Endothelial cell (in vitro differentiated cells): ENCODE measurements around the gene OR2B2. TPM values are rescaled to one million over a fixed set of nuclear protein-coding genes. Genes with fewer than 3 reads are reported as not detected.

Experiments
- DNase-seq: peaks from one replicate; pipeline ENCODE4 v3.0.0; 2021; ENCODE audit warnings: low spot score
- H3K27ac Mint-ChIP-seq: one replicate; pipeline ENCODE4 v1.8.0; 2021; ENCODE audit warnings: mixed read lengths, inconsistent platforms; ENCODE audit not compliant: unreplicated experiment
- H3K27me3 Mint-ChIP-seq: one replicate; pipeline ENCODE4 v1.8.0; 2021; ENCODE audit warnings: mild to moderate bottlenecking, moderate library complexity, mixed read lengths, inconsistent platforms; ENCODE audit not compliant: unreplicated experiment
- H3K36me3 Mint-ChIP-seq: one replicate; pipeline ENCODE4 v1.8.0; 2021; ENCODE audit warnings: mild to moderate bottlenecking, low read depth, mixed read lengths, inconsistent platforms; ENCODE audit not compliant: unreplicated experiment
- H3K4me1 Mint-ChIP-seq: one replicate; pipeline ENCODE4 v1.8.0; 2021; ENCODE audit warnings: mild to moderate bottlenecking, mixed read lengths, inconsistent platforms; ENCODE audit not compliant: unreplicated experiment
- H3K4me3 Mint-ChIP-seq: one replicate; pipeline ENCODE4 v1.8.0; 2021; ENCODE audit warnings: mild to moderate bottlenecking, mixed read lengths, inconsistent platforms; ENCODE audit not compliant: unreplicated experiment
- H3K9me3 Mint-ChIP-seq: one replicate; pipeline ENCODE4 v1.8.0; 2021; ENCODE audit warnings: mixed read lengths, inconsistent platforms; ENCODE audit not compliant: unreplicated experiment
- total RNA-seq: library from RNA; stranded (reverse); fragmentation: NEBNext Ultra II Directional; extraction: Animal tissue kit (Norgen Biotek cat#: 25700); gene quantifications from one replicate; pipeline ENCODE4 v1.2.1, GENCODE V29; 2021; ENCODE audit not compliant: unreplicated experiment
- TF ChIP-seq, protein P1 (sequence below): fragments of 200-600 bp; sonication (generic); IDR thresholded peaks from one replicate; pipeline ENCODE4 v1.5.0; 2021; ENCODE audit warnings: antibody characterized with exemption; ENCODE audit not compliant: unreplicated experiment

The OR2B2 gene
- total RNA-seq, 1 donor from 2014 or later, result not detected

DNA sequence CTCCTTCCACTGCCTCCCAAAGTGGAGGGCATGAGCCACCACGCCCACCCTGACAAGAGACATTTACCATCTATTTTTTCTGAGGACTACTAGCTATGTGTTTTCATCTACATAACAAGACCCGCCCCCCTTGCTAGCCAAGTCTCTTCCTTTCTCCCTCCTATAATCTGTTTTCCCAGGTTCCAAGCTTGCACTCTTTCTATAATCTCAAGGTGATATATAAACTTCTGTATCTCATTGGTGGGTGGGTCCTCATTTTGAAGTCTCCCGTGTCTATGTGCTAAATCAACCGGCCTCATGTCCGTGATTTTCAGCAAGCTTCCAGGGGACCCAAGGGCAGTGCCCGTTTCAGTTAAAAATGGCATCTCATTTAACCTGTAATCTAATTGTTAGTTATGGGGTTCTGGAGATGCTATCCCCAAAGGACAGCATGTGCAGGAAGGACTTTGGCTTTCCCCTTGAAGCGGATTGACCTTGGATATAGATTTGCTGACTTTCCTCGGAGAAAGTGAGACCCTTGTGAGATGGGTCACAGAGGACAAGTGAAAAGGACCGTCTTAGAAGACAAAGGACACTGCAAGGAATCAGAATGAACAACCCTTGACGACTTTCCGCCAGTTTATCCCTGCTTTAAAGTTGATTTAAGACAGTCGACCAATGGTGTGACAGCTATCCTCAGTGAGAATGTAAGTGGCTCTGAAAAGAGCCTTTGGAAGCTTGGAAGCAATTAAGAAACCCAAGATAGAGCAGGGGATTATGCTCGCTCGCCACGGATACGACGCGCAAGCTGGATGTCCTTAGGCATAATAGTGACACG is 22.4 kb downstream of the OR2B2 start:
- Mint-ChIP-seq H3K36me3 (peaks cover 3% of the 10 kb centered on the region), H3K4me1 (peaks cover 28% of the 10 kb centered on the region), H3K9me3 (no peaks in the 10 kb centered on the region), H3K27ac (peak overlapping the region; percentile 44), H3K27me3 (peaks cover 6% of the 10 kb centered on the region), H3K4me3 (peak overlapping the region; percentile 87)
- TF ChIP-seq, protein P1, sequence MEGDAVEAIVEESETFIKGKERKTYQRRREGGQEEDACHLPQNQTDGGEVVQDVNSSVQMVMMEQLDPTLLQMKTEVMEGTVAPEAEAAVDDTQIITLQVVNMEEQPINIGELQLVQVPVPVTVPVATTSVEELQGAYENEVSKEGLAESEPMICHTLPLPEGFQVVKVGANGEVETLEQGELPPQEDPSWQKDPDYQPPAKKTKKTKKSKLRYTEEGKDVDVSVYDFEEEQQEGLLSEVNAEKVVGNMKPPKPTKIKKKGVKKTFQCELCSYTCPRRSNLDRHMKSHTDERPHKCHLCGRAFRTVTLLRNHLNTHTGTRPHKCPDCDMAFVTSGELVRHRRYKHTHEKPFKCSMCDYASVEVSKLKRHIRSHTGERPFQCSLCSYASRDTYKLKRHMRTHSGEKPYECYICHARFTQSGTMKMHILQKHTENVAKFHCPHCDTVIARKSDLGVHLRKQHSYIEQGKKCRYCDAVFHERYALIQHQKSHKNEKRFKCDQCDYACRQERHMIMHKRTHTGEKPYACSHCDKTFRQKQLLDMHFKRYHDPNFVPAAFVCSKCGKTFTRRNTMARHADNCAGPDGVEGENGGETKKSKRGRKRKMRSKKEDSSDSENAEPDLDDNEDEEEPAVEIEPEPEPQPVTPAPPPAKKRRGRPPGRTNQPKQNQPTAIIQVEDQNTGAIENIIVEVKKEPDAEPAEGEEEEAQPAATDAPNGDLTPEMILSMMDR, result no peak
- DNase-seq, result no peak

DNA sequence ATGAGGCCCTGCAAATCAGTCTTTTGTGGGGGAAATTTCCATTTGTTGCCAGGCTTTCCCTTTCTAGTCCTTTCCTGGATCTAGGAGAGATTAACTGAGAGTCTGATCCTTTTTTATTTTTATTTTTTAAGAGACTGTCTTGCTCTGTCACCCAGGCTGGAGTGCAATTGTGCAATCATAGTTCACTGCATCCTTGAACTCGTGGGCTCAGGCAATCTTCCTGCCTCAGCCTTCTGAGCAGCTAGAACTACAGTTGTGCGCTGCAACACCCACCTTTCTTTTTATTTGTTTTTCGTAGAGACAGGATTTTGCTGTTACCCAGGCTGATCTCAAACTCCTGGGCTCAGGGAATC is 22.9 kb downstream of the OR2B2 start:
- Mint-ChIP-seq H3K27ac (no peak overlapping the region), H3K9me3 (no peaks in the 10 kb centered on the region), H3K36me3 (peaks cover 3% of the 10 kb centered on the region), H3K27me3 (peaks cover 7% of the 10 kb centered on the region), H3K4me1 (peaks cover 28% of the 10 kb centered on the region), H3K4me3 (peak overlapping the region; percentile 87)
- no peak for DNase-seq
- TF ChIP-seq, protein P1, result no peak

DNA sequence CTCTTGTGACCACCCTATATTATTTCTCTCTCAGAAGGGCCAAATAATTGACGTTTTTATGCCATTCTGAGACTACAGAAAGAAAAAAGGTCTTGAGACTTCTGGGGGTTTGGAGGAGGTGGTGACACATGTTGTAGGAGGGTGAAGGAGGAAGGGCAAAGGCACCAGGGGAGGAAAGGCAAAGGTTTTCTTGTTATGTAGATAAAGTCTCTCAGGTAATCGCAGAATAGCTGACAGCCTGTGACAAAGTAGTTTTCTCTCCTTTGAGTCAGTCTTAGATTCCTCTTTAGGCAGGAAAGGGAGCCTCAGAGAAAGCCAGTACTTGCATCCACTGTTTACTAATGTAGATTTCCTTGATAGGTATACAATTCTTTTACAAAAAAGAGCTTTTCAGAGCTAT is 23.6 kb downstream of the OR2B2 start:
- H3K4me3 Mint-ChIP-seq, result no peak overlapping the region
- H3K36me3 Mint-ChIP-seq, result peaks cover 3% of the 10 kb centered on the region
- no peaks in the 10 kb centered on the region for H3K9me3 Mint-ChIP-seq
- no peak for DNase-seq
- H3K27ac Mint-ChIP-seq, result no peak overlapping the region
- H3K4me1 Mint-ChIP-seq, result peaks cover 28% of the 10 kb centered on the region
- TF ChIP-seq, protein P1, result no peak
- H3K27me3 Mint-ChIP-seq, result peaks cover 7% of the 10 kb centered on the region

DNA sequence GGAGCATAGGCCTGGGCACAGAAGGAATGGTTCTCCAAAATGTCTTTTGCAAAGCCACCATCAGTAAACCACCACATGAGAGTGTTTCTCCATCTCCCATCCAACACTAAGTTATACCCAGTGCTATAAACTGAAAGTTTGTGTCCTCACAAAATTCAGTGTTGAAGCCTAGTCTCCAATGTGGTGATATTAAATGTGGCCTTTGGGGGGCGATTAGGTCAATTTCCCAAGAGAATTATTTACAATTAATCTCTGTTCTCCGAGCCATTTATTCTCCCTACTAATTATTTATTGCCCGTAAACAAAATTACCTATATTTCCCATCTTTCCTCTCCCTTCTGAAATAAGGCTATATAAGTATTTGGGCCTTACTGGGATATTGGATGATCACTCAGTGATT is 26.1 kb downstream of the OR2B2 start:
- Mint-ChIP-seq H3K36me3 (no peaks in the 10 kb centered on the region), H3K27ac (no peak overlapping the region), H3K9me3 (no peaks in the 10 kb centered on the region), H3K4me1 (peaks cover 16% of the 10 kb centered on the region), H3K27me3 (peaks cover 2% of the 10 kb centered on the region), H3K4me3 (no peak overlapping the region)
- TF ChIP-seq, protein P1, result no peak
- no peak for DNase-seq

DNA sequence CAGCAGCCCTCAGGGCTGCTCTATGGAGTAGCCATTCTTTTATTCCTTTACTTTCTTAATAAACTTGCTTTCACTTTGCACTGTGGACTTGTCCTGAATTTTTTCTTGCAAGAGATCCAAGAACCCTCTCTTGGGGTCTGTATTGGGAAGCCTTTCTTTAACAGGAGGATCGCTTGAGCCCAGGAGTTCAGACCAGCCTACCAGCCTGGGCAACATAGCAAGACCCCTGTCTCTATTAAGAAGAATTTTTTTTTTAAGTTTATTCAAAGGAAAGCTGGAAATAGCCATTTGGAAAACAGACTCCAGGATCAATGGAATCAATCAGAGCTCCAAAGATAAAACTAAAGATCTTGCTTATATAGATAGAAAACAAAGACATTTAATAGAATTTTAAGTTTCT is 29.1 kb downstream of the OR2B2 start:
- peaks cover 9% of the 10 kb centered on the region for H3K4me1 Mint-ChIP-seq
- no peak for DNase-seq
- H3K27ac Mint-ChIP-seq, result no peak overlapping the region
- no peaks in the 10 kb centered on the region for H3K36me3 Mint-ChIP-seq
- no peak overlapping the region for H3K4me3 Mint-ChIP-seq
- H3K27me3 Mint-ChIP-seq, result peaks cover 4% of the 10 kb centered on the region
- H3K9me3 Mint-ChIP-seq, result no peaks in the 10 kb centered on the region
- TF ChIP-seq, protein P1, result no peak
